HepG2 (cell line): ENCODE data around the gene MAP2K1. TPM values are rescaled to one million over a fixed set of nuclear protein-coding genes. Genes with fewer than 3 reads are reported as not detected.

ENCODE experiments used
- ARNT2 ChIP-seq: sonication (generic); formaldehyde crosslinking; IDR thresholded peaks from 2 replicates; pipeline ENCODE4 v1.8.0; 2022; ENCODE audit warnings: mild to moderate bottlenecking, low read depth, missing genetic modification reagents, moderate library complexity
- KAT7 ChIP-seq: IDR thresholded peaks from 2 replicates; pipeline ENCODE4 v1.6.1; 2018; ENCODE audit warnings: borderline replicate concordance, missing compliant biosample characterization
- NR2F6 ChIP-seq, 2 experiments: IDR thresholded peaks; 2 replicates each; pipeline ENCODE4 v1.6.1; 2016; ENCODE audit warnings: antibody characterized with exemption in 1 of 2, mild to moderate bottlenecking in 1 of 2
- TBP ChIP-seq: sonication (generic); formaldehyde crosslinking; IDR thresholded peaks from 2 replicates; pipeline ENCODE4 v1.5.0; 2020; ENCODE audit warnings: missing genetic modification reagents
- TEAD3 ChIP-seq: optimal IDR thresholded peaks from 2 replicates; pipeline ENCODE3; 2016; ENCODE audit warnings: borderline replicate concordance
- ZNF292 ChIP-seq: sonication (generic); formaldehyde crosslinking; IDR thresholded peaks from 2 replicates; pipeline ENCODE4 v1.8.1; 2022; ENCODE audit warnings: mild to moderate bottlenecking, low read depth, missing genetic modification reagents, borderline replicate concordance
- ZNF432 ChIP-seq: sonication (generic); formaldehyde crosslinking; IDR thresholded peaks from 2 replicates; pipeline ENCODE4 v1.5.0; 2020; ENCODE audit warnings: missing genetic modification reagents, mild to moderate bottlenecking, borderline replicate concordance
- ZNF766 ChIP-seq: sonication (generic); formaldehyde crosslinking; IDR thresholded peaks from 2 replicates; pipeline ENCODE4 v1.5.0; 2020; ENCODE audit warnings: missing genetic modification reagents, borderline replicate concordance
- polyA plus RNA-seq, 8 experiments: library from polyadenylated mRNA; depleted of rRNA in 3 of 8; stranded (reverse) in 7 of 8; unstranded in 1 of 8; fragments of >200 nt; fragmentation: Illumina TruSeq in 4 of 8; extraction: Trizol in 4 of 8; gene quantifications; 2 replicates each; pipeline versions ENCODE4 v1.2.1 to v1.2.3, GENCODE V29; 2011 to 2016; ENCODE audit warnings: low read depth in 4 of 8, missing spikeins in 1 of 8, mixed read lengths in 1 of 8; ENCODE audit not compliant: insufficient read depth in 1 of 8
- total RNA-seq, 5 experiments: library from RNA; depleted of rRNA; stranded (reverse); fragments of >200 nt; fragmentation: Illumina TruSeq; extraction: Trizol; gene quantifications; 2 replicates each; pipeline ENCODE4 v1.2.3, GENCODE V29; 2016; ENCODE audit warnings: low read depth in 1 of 5
- TF ChIP-seq, protein P1 (sequence below): sonication (generic); formaldehyde crosslinking; IDR thresholded peaks from 2 replicates; pipeline ENCODE4 v1.5.1; 2020; ENCODE audit warnings: mild to moderate bottlenecking, missing genetic modification reagents, borderline replicate concordance
- TF ChIP-seq, protein P2 (sequence below): sonication (generic); formaldehyde crosslinking; IDR thresholded peaks from 2 replicates; pipeline ENCODE4 v1.5.0; 2020; ENCODE audit warnings: missing genetic modification reagents, mild to moderate bottlenecking, borderline replicate concordance

MAP2K1 gene
- total and polyA plus RNA-seq, 2 of the 13 experiments (the other 11 are each of a cell fraction or from before 2014, with no cell fraction given) = 24.1 to 49.2 TPM

DNA sequence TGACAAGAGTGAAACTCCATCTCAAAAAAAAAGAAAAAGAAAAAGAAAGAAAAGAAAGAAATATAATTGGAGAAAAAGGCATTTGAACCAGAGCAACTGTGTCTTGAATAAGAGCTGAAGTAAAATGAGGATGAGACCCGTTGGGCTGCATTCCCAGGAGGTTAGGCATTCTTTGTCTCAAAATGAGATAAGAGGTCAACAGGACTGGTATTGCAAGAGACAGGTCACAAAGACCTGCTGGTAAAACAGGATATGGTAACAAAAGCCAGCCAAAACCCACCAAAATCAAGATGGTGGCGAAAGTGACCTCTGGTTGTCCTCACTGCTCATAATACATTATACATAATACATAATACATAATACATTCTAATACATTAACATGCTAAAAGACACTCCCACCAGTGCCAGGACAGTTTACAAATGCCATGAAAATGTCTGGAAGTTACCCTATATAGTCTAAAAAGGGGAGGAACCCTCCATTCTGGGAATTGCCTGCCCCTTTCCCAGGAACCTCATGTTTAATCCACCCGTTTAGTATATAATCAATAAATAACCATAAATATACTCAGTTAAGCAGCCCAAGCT lies 21.7 kb upstream of the MAP2K1 start (continued):
- TF ChIP-seq, protein P1, sequence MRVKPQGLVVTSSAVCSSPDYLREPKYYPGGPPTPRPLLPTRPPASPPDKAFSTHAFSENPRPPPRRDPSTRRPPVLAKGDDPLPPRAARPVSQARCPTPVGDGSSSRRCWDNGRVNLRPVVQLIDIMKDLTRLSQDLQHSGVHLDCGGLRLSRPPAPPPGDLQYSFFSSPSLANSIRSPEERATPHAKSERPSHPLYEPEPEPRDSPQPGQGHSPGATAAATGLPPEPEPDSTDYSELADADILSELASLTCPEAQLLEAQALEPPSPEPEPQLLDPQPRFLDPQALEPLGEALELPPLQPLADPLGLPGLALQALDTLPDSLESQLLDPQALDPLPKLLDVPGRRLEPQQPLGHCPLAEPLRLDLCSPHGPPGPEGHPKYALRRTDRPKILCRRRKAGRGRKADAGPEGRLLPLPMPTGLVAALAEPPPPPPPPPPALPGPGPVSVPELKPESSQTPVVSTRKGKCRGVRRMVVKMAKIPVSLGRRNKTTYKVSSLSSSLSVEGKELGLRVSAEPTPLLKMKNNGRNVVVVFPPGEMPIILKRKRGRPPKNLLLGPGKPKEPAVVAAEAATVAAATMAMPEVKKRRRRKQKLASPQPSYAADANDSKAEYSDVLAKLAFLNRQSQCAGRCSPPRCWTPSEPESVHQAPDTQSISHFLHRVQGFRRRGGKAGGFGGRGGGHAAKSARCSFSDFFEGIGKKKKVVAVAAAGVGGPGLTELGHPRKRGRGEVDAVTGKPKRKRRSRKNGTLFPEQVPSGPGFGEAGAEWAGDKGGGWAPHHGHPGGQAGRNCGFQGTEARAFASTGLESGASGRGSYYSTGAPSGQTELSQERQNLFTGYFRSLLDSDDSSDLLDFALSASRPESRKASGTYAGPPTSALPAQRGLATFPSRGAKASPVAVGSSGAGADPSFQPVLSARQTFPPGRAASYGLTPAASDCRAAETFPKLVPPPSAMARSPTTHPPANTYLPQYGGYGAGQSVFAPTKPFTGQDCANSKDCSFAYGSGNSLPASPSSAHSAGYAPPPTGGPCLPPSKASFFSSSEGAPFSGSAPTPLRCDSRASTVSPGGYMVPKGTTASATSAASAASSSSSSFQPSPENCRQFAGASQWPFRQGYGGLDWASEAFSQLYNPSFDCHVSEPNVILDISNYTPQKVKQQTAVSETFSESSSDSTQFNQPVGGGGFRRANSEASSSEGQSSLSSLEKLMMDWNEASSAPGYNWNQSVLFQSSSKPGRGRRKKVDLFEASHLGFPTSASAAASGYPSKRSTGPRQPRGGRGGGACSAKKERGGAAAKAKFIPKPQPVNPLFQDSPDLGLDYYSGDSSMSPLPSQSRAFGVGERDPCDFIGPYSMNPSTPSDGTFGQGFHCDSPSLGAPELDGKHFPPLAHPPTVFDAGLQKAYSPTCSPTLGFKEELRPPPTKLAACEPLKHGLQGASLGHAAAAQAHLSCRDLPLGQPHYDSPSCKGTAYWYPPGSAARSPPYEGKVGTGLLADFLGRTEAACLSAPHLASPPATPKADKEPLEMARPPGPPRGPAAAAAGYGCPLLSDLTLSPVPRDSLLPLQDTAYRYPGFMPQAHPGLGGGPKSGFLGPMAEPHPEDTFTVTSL (CRISPR knock-in tag) = no peak
- TF ChIP-seq ZNF292 (CRISPR knock-in tag) = no peak
- TF ChIP-seq, protein P2, sequence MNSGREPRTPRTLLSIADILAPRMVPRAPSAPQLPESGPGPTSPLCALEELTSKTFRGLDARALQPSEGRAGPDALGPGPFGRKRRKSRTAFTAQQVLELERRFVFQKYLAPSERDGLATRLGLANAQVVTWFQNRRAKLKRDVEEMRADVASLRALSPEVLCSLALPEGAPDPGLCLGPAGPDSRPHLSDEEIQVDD (CRISPR knock-in tag) = no peak
- TF ChIP-seq TBP (CRISPR knock-in tag) = no peak
- no peak for TF ChIP-seq NR2F6 (IDR thresholded peaks at IDR 0.05)
- 0 out of 2 replicates have a peak, but pooled peaks have one; percentile 15 for TF ChIP-seq NR2F6 (CRISPR knock-in tag; IDR thresholded peaks at IDR 0.05)
- TF ChIP-seq ZNF766 (CRISPR knock-in tag) = no peak
- TF ChIP-seq TEAD3 (CRISPR knock-in tag) = peak; percentile 39
- TF ChIP-seq KAT7 (CRISPR knock-in tag) = no peak
- no peak for TF ChIP-seq ZNF432 (CRISPR knock-in tag)
- no peak for TF ChIP-seq ARNT2 (CRISPR knock-in tag)
- TF ChIP-seq, all 625 proteins: peak for 2
